ENCODE results near the gene PIH1D2.
"Not testable (repeated sequence)": the region's sequence is repeated elsewhere in the genome, so short reads cannot be mapped to it uniquely, and the experiment has no call there.

Gene PIH1D2

GRCh38 chr11:112050721-112051120, 23.1 kb downstream of the PIH1D2 start:
- DNase-seq, result no peak

- no peak for DNase-seq
Observed at GRCh38 chr11:112049777-112050176, 24.0 kb downstream of the PIH1D2 start.

GRCh38 chr11:112048256-112048655, 25.6 kb downstream of the PIH1D2 start:
- not testable (repeated sequence) for DNase-seq

- DNase-seq, result not testable (repeated sequence)
Observed at GRCh38 chr11:112046647-112047046, 27.2 kb downstream of the PIH1D2 start.

GRCh38 chr11:112044961-112045360, 28.9 kb downstream of the PIH1D2 start:
- no peak for DNase-seq

- no peak for DNase-seq
Observed at GRCh38 chr11:112042961-112043304, 30.9 kb downstream of the PIH1D2 start.

GRCh38 chr11:112042161-112042960, 31.5 kb downstream of the PIH1D2 start:
- DNase-seq, result no peak

- no peak for DNase-seq
Observed at GRCh38 chr11:112037527-112037926, 36.3 kb downstream of the PIH1D2 start.

GRCh38 chr11:112033902-112034301, 39.9 kb downstream of the PIH1D2 start:
- no peak for DNase-seq

GRCh38 chr11:112029460-112029859, 44.4 kb downstream of the PIH1D2 start:
- DNase-seq, result no peak

- DNase-seq, result not testable (repeated sequence)
Observed at GRCh38 chr11:112026784-112027410, 46.9 kb downstream of the PIH1D2 start.

- DNase-seq, result no peak
Observed at GRCh38 chr11:112025707-112026106, 48.1 kb downstream of the PIH1D2 start.

GRCh38 chr11:112024773-112025678, 48.8 kb downstream of the PIH1D2 start, which contains the start of gene DLAT:
DLAT (plus strand) TSS chr11:112025408; CDS start chr11:112025473, 65 bp downstream.
- DNase-seq, result peak; percentile 90

- no peak for DNase-seq
Observed at GRCh38 chr11:112024178-112024772, 49.5 kb downstream of the PIH1D2 start.

GRCh38 chr11:112023104-112023503, 50.7 kb downstream of the PIH1D2 start:
- DNase-seq, result no peak

GRCh38 chr11:112019066-112019465, 54.8 kb downstream of the PIH1D2 start:
- no peak for DNase-seq

All from activated CD8-positive, alpha-beta memory T cell treated with anti-CD3 and anti-CD28 coated beads, Interleukin-2, amount 50 U/mL, for 48 hours (primary cell).